ENCODE measurements around the gene GPHN. TPM values are rescaled to one million over a fixed set of nuclear protein-coding genes. Genes with fewer than 3 reads are reported as not detected.

GPHN gene
- total and polyA plus RNA-seq, 4 donors = 9.1 to 57.6 (median 33.9) TPM

- TF ChIP-seq, protein P1, sequence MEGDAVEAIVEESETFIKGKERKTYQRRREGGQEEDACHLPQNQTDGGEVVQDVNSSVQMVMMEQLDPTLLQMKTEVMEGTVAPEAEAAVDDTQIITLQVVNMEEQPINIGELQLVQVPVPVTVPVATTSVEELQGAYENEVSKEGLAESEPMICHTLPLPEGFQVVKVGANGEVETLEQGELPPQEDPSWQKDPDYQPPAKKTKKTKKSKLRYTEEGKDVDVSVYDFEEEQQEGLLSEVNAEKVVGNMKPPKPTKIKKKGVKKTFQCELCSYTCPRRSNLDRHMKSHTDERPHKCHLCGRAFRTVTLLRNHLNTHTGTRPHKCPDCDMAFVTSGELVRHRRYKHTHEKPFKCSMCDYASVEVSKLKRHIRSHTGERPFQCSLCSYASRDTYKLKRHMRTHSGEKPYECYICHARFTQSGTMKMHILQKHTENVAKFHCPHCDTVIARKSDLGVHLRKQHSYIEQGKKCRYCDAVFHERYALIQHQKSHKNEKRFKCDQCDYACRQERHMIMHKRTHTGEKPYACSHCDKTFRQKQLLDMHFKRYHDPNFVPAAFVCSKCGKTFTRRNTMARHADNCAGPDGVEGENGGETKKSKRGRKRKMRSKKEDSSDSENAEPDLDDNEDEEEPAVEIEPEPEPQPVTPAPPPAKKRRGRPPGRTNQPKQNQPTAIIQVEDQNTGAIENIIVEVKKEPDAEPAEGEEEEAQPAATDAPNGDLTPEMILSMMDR (IDR thresholded peaks at IDR 0.05; ENCODE audit: control extremely low read depth, extremely low read depth) = no peak
- Histone ChIP-seq H3K27ac (ENCODE audit: low read depth in 1 of 2, low read length in 1 of 2) (peak overlapping the region; percentile 88 to 97), H3K9me3 (ENCODE audit: control insufficient read depth in 4 of 4, insufficient read depth in 3 of 4, low read length in 3 of 4) (no peaks in the 10 kb centered on the region), H3K4me1 (ENCODE audit: control insufficient read depth in 5 of 5, insufficient read depth in 5 of 5, low read length in 5 of 5) (peaks cover 0 to 16% (median 0%) of the 10 kb centered on the region in 5 donors), H3K9ac (ENCODE audit: insufficient read depth in 1 of 2, low read length in 2 of 2) (peak overlapping the region; percentile 55 to 90), H3K36me3 (ENCODE audit: control insufficient read depth in 4 of 4, insufficient read depth in 4 of 4, low read length in 4 of 4) (no peaks in the 10 kb centered on the region), H3K4me3 (peak overlapping the region; percentile 90), H3K27me3 (ENCODE audit: control insufficient read depth in 3 of 3, insufficient read depth in 3 of 3, low read length in 2 of 3) (peaks cover 0 to 13% (median 0%) of the 10 kb centered on the region in 3 donors)
- WGBS, 2 donors = 1% methylated on average over 50 to 57 of the region's 57 CpGs
- ATAC-seq (ENCODE audit: insufficient read depth, low FRiP score) (no peak), DNase-seq (peak; percentile 34 to 52 (median 49))
Measured at GRCh38 chr14:66508846-66509621, 1.1 kb downstream of the GPHN start.

DNA sequence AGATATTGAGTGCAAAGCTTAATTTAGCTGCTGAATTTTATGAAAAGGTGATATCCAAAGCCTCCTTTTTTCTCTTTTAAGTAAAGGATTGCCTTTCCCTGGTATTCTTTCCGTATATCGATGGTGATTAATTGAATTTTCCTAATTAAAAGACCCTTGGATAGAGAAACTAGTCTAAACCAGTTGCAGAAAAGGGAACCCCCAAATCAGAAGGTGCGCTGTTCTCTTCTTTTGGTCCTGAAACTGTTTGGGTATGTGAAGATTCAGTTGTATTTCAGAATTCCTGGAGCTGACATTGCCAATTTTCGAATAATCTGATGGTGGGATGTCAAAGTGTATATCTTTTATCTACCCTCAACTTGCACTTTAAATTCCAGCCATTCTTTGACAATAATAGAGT lies 1.9 kb downstream of the GPHN start:
- Histone ChIP-seq H3K27me3 (ENCODE audit: control insufficient read depth in 3 of 3, insufficient read depth in 3 of 3, low read length in 2 of 3) (peaks cover 0 to 13% (median 0%) of the 10 kb centered on the region in 3 donors), H3K36me3 (ENCODE audit: control insufficient read depth in 4 of 4, insufficient read depth in 4 of 4, low read length in 4 of 4) (no peaks in the 10 kb centered on the region), H3K9ac (ENCODE audit: insufficient read depth in 1 of 2, low read length in 2 of 2) (peak overlapping the region in 1 of 2 donors; percentile 90), H3K4me3 (no peak overlapping the region), H3K4me1 (ENCODE audit: control insufficient read depth in 5 of 5, insufficient read depth in 5 of 5, low read length in 5 of 5) (peaks cover 0 to 16% (median 2%) of the 10 kb centered on the region in 5 donors), H3K9me3 (ENCODE audit: control insufficient read depth in 4 of 4, insufficient read depth in 3 of 4, low read length in 3 of 4) (no peaks in the 10 kb centered on the region), H3K27ac (ENCODE audit: low read depth in 1 of 2, low read length in 1 of 2) (no peak overlapping the region)
- TF ChIP-seq, protein P1 (IDR thresholded peaks at IDR 0.05; ENCODE audit: control extremely low read depth, extremely low read depth) = no peak
- 50 to 51% methylated on average over 4 of the region's 4 CpGs for WGBS, 2 donors
- ATAC-seq (ENCODE audit: insufficient read depth, low FRiP score) (no peak), DNase-seq (peak in 2 of 3 donors; percentile 26 to 27)

DNA sequence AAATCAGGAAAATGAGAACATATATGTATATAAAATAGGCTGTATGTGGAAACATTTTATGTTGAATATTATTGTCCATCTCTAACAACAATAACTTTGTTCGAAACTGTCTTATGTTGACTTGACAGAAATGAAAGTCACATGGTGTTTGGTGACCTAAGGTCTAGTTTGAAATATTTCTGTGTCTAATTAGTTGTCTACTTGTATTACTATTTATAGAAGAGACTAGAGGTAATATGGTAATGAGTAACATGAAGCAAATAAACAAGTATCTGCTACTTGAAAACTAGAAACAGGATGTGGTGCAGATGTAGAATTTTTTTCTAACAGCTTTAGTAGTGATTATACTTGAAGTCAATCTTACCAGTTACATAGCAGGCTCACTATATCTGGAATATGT lies 3.9 kb downstream of the GPHN start:
- no peak overlapping the region for H3K4me3 ChIP-seq
- 90 to 96% methylated on average over 1 of the region's 1 CpG for WGBS, 2 donors
- ATAC-seq (ENCODE audit: insufficient read depth, low FRiP score) = no peak
- H3K4me1 ChIP-seq (ENCODE audit: control insufficient read depth in 5 of 5, insufficient read depth in 5 of 5, low read length in 5 of 5) = peaks cover 0 to 15% (median 3%) of the 10 kb centered on the region in 5 donors
- no peaks in the 10 kb centered on the region for H3K36me3 ChIP-seq (ENCODE audit: control insufficient read depth in 4 of 4, insufficient read depth in 4 of 4, low read length in 4 of 4)
- peaks cover 0 to 13% (median 0%) of the 10 kb centered on the region in 3 donors for H3K27me3 ChIP-seq (ENCODE audit: control insufficient read depth in 3 of 3, insufficient read depth in 3 of 3, low read length in 2 of 3)
- no peak overlapping the region for H3K9ac ChIP-seq (ENCODE audit: insufficient read depth in 1 of 2, low read length in 2 of 2)
- TF ChIP-seq, protein P1 (IDR thresholded peaks at IDR 0.05; ENCODE audit: control extremely low read depth, extremely low read depth) = no peak
- H3K9me3 ChIP-seq (ENCODE audit: control insufficient read depth in 4 of 4, insufficient read depth in 3 of 4, low read length in 3 of 4) = no peaks in the 10 kb centered on the region
- DNase-seq = no peak
- H3K27ac ChIP-seq (ENCODE audit: low read depth in 1 of 2, low read length in 1 of 2) = no peak overlapping the region

All from lung (tissue), 12 donors.